Central memory CD8-positive, alpha-beta T cell (primary cell): ENCODE data around the gene MMRN2.
"Not testable (repeated sequence)": the region's sequence is repeated elsewhere in the genome, so short reads cannot be mapped to it uniquely, and the experiment has no call there.

Source experiments
- ATAC-seq: fragments of 150-1000 bp; cut with Tn5 transposase; replicated peaks from 2 replicates; pipeline ENCODE4 v1.10.0; 2022; ENCODE audit warnings: mild to moderate bottlenecking, moderate FRiP score, moderate number of reproducible peaks; ENCODE audit not compliant: poor library complexity, severe bottlenecking; ENCODE audit errors: extremely low read depth
- DNase-seq, 2 donors: peaks; one replicate each; pipeline ENCODE4 v3.0.0; 2021; ENCODE audit warnings: low spot score in 2 of 2
- H3K27ac Mint-ChIP-seq: one replicate; pipeline ENCODE4 v1.8.0; 2022; ENCODE audit warnings: low read depth, mild to moderate bottlenecking, moderate library complexity, mixed read lengths
- H3K27me3 Mint-ChIP-seq: one replicate; pipeline ENCODE4 v1.8.0; 2022; ENCODE audit warnings: mixed read lengths
- H3K36me3 Mint-ChIP-seq: one replicate; pipeline ENCODE4 v1.8.0; 2022; ENCODE audit warnings: mild to moderate bottlenecking, moderate library complexity, mixed read lengths; ENCODE audit not compliant: insufficient read depth
- H3K4me1 Mint-ChIP-seq: one replicate; pipeline ENCODE4 v1.8.0; 2022; ENCODE audit warnings: mixed read lengths
- H3K4me3 Mint-ChIP-seq: one replicate; pipeline ENCODE4 v1.8.0; 2022; ENCODE audit warnings: mild to moderate bottlenecking, moderate library complexity, mixed read lengths
- H3K9me3 Mint-ChIP-seq: one replicate; pipeline ENCODE4 v1.8.0; 2022; ENCODE audit warnings: mixed read lengths

MMRN2 gene

DNA sequence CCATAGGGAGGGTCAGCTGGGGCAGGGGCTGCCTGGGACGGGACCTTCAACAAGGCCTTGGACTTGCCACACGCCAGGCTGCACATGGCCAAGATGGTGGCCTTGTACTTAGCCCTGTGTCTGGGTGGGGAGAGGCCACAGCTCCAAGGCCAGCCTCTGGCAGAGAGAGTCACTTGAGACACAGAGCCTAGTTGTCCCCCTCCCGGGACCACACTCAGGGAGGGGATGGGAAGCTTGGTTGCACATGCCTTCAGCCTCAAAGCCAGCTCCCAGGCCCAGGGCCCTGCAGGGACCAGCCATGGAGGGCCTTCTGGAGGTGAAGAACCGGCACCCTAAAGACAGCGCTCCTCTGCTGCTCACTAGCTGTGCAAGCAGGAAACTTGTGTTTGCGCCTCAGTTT is 16.7 kb downstream of the MMRN2 start:
- H3K9me3 Mint-ChIP-seq: no peaks in the 10 kb centered on the region
- no peak overlapping the region for H3K4me3 Mint-ChIP-seq
- no peak for DNase-seq
- no peak for ATAC-seq
- no peak overlapping the region for H3K27ac Mint-ChIP-seq
- no peaks in the 10 kb centered on the region for H3K4me1 Mint-ChIP-seq
- no peaks in the 10 kb centered on the region for H3K27me3 Mint-ChIP-seq
- peaks cover 6% of the 10 kb centered on the region for H3K36me3 Mint-ChIP-seq

GRCh38 chr10:86940076-86940475 is 17.3 kb downstream of the MMRN2 start:
- H3K4me1 Mint-ChIP-seq, H3K27ac Mint-ChIP-seq, DNase-seq, H3K9me3 Mint-ChIP-seq, H3K27me3 Mint-ChIP-seq, H3K36me3 Mint-ChIP-seq, ATAC-seq: not testable (repeated sequence)
- peak overlapping the region; percentile 61 for H3K4me3 Mint-ChIP-seq

- Mint-ChIP-seq H3K9me3 (no peaks in the 10 kb centered on the region), H3K4me3 (no peak overlapping the region), H3K36me3 (peaks cover 6% of the 10 kb centered on the region), H3K27ac (no peak overlapping the region), H3K27me3 (no peaks in the 10 kb centered on the region), H3K4me1 (no peaks in the 10 kb centered on the region)
- no peak for DNase-seq
- no peak for ATAC-seq
Measured at GRCh38 chr10:86938260-86938659, 19.2 kb downstream of the MMRN2 start.

DNA sequence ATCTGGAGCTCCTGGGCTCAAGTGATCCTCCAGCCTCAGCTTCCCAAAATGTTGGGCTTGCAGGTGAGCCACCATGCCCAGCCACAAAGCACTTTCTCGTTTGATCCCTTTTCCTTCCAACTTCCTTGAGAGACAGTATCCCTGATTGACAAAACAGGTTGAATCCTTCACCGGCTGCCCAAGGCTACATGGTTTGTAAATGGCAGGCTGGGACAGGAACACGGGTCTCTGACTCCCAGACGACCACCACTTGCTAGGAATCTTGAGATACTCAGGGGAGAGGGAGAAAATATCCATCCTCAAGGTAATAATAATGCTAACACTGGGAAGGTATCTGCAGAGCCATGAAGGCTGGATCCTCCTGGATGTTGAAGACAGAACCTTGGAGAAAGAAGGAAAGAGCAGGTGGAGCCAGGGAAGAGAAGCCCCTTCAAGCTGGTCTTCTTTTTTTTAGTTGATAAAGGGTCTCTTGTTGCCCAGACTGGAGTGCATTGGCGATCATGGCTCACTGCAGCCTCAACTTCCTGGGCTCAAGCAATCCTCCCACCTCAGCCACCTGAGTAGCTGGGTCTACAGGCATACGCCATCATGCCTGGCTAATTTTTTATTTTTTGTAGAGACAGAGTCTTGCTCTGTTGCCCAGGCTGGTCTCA is 19.8 kb downstream of the MMRN2 start:
- DNase-seq: no peak
- H3K27ac Mint-ChIP-seq: no peak overlapping the region
- peaks cover 6% of the 10 kb centered on the region for H3K36me3 Mint-ChIP-seq
- ATAC-seq: no peak
- no peaks in the 10 kb centered on the region for H3K27me3 Mint-ChIP-seq
- H3K4me1 Mint-ChIP-seq: no peaks in the 10 kb centered on the region
- no peak overlapping the region for H3K4me3 Mint-ChIP-seq
- no peaks in the 10 kb centered on the region for H3K9me3 Mint-ChIP-seq

DNA sequence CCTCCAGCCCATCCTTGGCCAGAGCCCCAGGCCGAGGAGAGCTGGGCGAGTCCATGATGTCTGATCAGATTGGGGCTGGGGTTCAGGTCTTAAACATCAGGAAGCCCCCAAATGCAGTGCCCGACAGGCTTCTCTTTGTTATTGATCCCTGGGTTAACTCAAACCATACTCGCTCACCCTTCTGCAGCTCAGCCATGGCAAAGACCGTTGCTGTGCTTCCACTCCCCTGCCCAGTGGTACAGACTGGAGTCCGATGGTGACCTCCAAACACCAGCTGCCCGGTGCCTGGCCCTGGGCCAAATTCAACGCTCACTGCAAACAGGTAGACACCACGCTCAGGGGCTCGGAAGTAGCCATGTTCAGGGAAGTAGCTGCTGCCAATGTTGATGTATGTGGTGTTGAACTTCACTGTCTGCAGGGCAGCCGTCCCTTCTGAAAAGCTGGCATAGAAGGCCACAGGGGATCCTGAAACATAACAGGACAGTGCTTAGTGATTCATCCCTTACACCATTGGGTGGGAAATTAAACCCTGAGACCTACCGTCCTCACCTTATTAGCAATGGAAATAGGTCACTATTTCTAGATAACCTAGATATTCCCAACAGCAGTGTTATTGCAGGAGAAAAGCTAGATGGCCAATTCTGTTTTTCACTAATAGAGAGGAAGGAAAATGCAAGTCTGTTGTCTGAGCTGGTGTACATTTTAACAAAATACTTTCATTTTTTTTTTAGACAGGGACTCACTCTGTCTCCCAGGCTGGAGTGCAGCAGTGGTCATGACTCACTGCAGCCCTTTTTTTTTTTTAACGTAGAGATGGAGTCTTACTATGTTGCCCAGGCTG is 20.5 kb downstream of the MMRN2 start:
- ATAC-seq (no peak), DNase-seq (no peak)
- Mint-ChIP-seq H3K27me3 (no peaks in the 10 kb centered on the region), H3K9me3 (no peaks in the 10 kb centered on the region), H3K4me3 (no peak overlapping the region), H3K27ac (no peak overlapping the region), H3K36me3 (peaks cover 6% of the 10 kb centered on the region), H3K4me1 (no peaks in the 10 kb centered on the region)

GRCh38 chr10:86934162-86934711 is 23.2 kb downstream of the MMRN2 start:
- H3K27me3 Mint-ChIP-seq, ATAC-seq, H3K9me3 Mint-ChIP-seq, H3K36me3 Mint-ChIP-seq, H3K4me1 Mint-ChIP-seq, DNase-seq, H3K27ac Mint-ChIP-seq, H3K4me3 Mint-ChIP-seq: not testable (repeated sequence)

DNA sequence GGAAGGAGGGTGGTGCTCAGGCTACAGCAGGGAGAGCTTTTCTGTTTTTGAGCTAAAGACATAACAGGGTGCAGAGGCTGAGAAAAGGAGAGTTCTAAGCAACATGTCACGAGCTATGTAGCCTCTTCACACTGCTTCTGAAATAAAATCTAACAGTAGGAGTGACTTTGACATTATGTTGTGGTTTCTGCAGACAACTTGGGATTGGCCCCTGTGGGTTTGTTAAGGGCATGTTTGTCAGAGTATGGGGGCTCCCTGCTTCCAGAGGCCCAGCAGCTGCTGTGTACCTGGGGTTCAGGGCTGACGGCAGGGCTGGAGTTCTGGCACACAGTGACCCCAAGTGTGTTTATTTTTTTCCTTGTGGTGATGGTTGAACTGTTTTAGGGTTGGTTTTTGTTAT is 24.7 kb downstream of the MMRN2 start:
- H3K9me3 Mint-ChIP-seq: no peaks in the 10 kb centered on the region
- no peak overlapping the region for H3K4me3 Mint-ChIP-seq
- H3K27ac Mint-ChIP-seq: no peak overlapping the region
- no peak for ATAC-seq
- H3K36me3 Mint-ChIP-seq: peaks cover 5% of the 10 kb centered on the region
- H3K4me1 Mint-ChIP-seq: no peaks in the 10 kb centered on the region
- DNase-seq: no peak
- no peaks in the 10 kb centered on the region for H3K27me3 Mint-ChIP-seq

DNA sequence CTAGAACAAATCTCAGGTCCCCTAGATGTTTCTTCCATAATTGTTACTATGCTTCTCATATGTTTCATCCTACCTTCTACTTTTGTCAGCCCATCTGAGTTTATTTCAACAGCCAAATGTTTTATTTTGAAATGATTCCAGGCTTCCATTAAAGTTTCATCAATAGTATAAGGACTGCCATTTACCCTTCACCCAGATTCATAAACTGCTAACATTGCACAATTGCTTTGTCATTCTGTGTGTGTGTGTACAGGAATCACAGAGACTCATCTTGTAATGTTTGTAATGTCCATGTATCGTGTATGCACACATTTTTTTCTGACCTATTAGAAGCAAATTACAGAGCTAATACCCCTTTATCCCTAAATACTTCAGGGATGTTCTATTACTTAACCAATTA is 25.5 kb downstream of the MMRN2 start:
- Mint-ChIP-seq H3K4me1 (no peaks in the 10 kb centered on the region), H3K36me3 (peaks cover 5% of the 10 kb centered on the region), H3K27me3 (no peaks in the 10 kb centered on the region), H3K9me3 (no peaks in the 10 kb centered on the region), H3K27ac (peak overlapping the region; percentile 17), H3K4me3 (no peak overlapping the region)
- no peak for DNase-seq
- no peak for ATAC-seq

DNA sequence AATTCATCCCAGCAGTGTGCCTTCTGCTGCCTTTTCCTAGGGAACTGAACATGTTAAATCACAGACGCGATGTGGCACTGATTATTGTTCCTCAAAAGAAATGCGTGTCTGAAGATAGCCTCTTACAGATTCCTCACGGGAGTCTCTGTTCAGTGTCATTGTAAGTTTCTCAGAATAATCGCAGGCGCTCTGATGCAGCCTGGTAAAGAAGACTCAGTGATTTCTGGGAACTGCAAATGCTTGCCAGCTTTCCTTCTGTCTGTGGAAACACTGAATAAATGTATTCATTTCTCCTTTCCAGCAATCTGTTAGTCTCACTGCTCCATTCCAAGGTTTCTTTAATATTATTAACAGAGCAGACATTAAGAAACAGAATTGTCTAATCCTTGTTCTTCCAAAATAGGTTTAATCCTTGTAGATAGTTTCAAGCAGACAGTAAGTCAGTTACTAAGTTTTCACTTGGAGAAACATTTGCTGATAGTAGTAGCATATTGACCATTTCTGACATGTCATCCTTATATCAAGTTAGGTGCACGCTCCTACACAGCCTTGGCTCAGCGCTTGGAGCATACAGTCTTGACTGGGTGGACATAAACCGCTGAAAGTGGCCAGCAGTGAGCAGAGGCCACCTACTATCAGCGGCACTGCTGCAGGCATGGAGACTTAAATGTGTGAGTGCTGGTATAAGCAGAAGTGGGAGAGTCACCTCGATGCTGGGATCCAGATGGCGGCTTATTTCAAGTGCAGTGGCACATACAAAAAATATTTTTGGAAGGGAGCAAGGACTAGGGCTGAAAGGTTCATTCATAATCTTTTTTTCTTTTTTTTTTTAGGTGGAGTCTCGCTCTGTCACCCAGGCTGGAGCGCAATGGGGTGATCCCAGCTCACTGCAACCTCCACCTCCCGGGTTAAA is 27.7 kb downstream of the MMRN2 start:
- DNase-seq: no peak
- no peak for ATAC-seq
- Mint-ChIP-seq H3K9me3 (no peaks in the 10 kb centered on the region), H3K27me3 (no peaks in the 10 kb centered on the region), H3K4me1 (no peaks in the 10 kb centered on the region), H3K27ac (peak overlapping the region; percentile 14), H3K4me3 (no peak overlapping the region), H3K36me3 (peaks cover 5% of the 10 kb centered on the region)

DNA sequence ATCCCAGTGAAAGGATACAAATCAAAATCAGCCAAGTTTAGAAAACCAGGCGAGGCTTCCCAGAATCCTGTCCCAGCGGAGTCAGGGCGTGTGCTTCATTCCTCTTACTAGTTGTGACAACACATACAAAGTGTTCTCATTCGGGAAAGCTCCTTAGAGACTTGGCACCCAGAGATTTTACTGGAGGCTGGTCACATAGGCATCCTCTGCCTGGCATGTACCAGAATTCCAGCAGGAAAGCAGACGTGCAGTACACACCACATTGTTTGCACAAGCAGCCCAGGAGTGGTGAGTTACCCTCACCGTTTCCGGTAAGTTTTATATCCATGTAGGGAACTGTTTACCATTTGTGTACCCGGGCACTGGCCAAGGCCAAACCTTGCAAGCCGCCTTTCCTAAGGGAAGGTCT is 34.9 kb downstream of the MMRN2 start:
- ATAC-seq (no peak), DNase-seq (no peak)
- no peak overlapping the region for H3K27ac Mint-ChIP-seq
- no peak overlapping the region for H3K4me3 Mint-ChIP-seq
- H3K4me1 Mint-ChIP-seq: no peaks in the 10 kb centered on the region
- peaks cover 14% of the 10 kb centered on the region for H3K36me3 Mint-ChIP-seq
- H3K27me3 Mint-ChIP-seq: no peaks in the 10 kb centered on the region
- no peaks in the 10 kb centered on the region for H3K9me3 Mint-ChIP-seq

DNA sequence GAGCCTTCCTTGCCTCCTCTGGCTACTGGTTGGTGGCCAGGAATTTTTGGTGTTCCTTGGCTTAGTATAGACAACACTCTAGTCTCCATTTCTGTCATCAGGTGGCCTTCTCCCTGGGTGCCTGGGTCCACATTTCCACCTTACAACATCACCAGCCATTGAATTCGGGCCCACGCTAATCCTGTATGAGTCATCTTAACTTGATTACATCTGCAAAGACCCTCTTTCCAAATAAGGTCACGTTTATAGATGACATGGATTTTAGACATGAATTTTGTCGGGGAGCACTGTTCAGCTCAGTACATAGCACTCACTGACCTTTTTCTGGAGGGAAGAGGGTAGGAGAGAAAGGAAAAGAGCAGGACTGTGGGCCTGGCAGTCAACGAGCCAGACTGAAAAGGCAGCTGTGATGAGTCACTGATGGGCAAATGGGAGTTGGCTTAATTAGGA is 39.4 kb downstream of the MMRN2 start:
- Mint-ChIP-seq H3K4me1 (no peaks in the 10 kb centered on the region), H3K36me3 (peaks cover 20% of the 10 kb centered on the region), H3K27me3 (no peaks in the 10 kb centered on the region), H3K4me3 (no peak overlapping the region), H3K27ac (no peak overlapping the region), H3K9me3 (no peaks in the 10 kb centered on the region)
- no peak for DNase-seq
- no peak for ATAC-seq

DNA sequence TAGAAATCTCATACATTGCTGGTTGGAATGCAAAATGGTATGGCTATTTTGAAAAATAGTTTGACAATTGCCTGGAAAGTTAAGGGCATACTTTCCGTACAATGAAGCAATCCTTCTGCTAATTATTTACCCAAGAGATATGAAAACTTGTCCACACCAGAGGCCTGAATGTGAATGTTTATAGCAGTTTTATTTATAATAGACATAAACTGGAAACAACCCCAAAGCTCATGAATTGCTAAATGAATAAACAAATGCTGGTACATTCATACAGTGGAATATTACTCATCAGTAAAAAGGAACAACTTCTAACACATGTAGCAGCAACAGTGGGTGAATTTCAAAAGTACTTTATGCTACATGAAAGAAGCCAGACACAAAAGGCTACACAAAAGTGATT is 42.7 kb downstream of the MMRN2 start:
- H3K9me3 Mint-ChIP-seq: no peaks in the 10 kb centered on the region
- H3K4me3 Mint-ChIP-seq: no peak overlapping the region
- no peaks in the 10 kb centered on the region for H3K4me1 Mint-ChIP-seq
- H3K27ac Mint-ChIP-seq: no peak overlapping the region
- peaks cover 18% of the 10 kb centered on the region for H3K36me3 Mint-ChIP-seq
- ATAC-seq: no peak
- no peaks in the 10 kb centered on the region for H3K27me3 Mint-ChIP-seq
- DNase-seq: no peak
